Tibial nerve (tissue), 4 donors: ENCODE results near the gene THUMPD3. TPM values are rescaled to one million over a fixed set of nuclear protein-coding genes. Genes with fewer than 3 reads are reported as not detected.

Source experiments
- DNase-seq, 2 donors: peaks; one replicate each; pipeline ENCODE4 v3.0.0-alpha.2; 2019; ENCODE audit warnings: low spot score in 2 of 2
- H3K27ac ChIP-seq, 4 donors: fragments of 200-600 bp; sonication (generic) in 3 of 4; one replicate each; pipeline ENCODE4 v1.5.1; 2017 to 2019; ENCODE audit warnings: mild to moderate bottlenecking in 1 of 4
- H3K27me3 ChIP-seq, 2 donors: fragments of 200-600 bp; sonication (generic) in 1 of 2; one replicate each; pipeline versions ENCODE4 v1.5.1 to v1.6.0; 2017 to 2019
- H3K36me3 ChIP-seq, 3 donors: fragments of 200-600 bp; sonication (generic); one replicate each; pipeline ENCODE4 v1.5.1; 2018 to 2019
- H3K4me1 ChIP-seq, 4 donors: fragments of 200-600 bp; sonication (generic) in 3 of 4; one replicate each; pipeline ENCODE4 v1.5.1; 2017 to 2019
- H3K4me3 ChIP-seq, 4 donors: fragments of 200-600 bp; sonication (generic) in 3 of 4; one replicate each; pipeline ENCODE4 v1.5.1; 2017 to 2019; ENCODE audit warnings: mild to moderate bottlenecking in 1 of 4, moderate library complexity in 1 of 4
- H3K9me3 ChIP-seq, 4 donors: fragments of 200-600 bp; sonication (generic) in 3 of 4; one replicate each; pipeline ENCODE4 v1.5.1; 2017 to 2019
- CTCF ChIP-seq, 5 experiments: fragments of 200-600 bp in 3 of 5; fragments of 450-650 bp in 2 of 5; sonication (generic) in 3 of 5; IDR thresholded peaks; one replicate each; pipeline ENCODE4 v1.5.1; 2016 to 2019; ENCODE audit warnings: antibody characterized with exemption in 5 of 5, mild to moderate bottlenecking in 3 of 5, moderate library complexity in 2 of 5
- EP300 ChIP-seq, 2 donors: sonication (generic); formaldehyde crosslinking; IDR thresholded peaks; one replicate each; pipeline ENCODE4 v1.6.1; 2017; ENCODE audit warnings: antibody characterized with exemption in 2 of 2, mild to moderate bottlenecking in 1 of 2
- POLR2A ChIP-seq, 2 donors: fragments of 450-650 bp; IDR thresholded peaks; one replicate each; pipeline ENCODE4 v1.6.1; 2017; ENCODE audit warnings: antibody characterized with exemption in 2 of 2, mild to moderate bottlenecking in 2 of 2, moderate library complexity in 2 of 2
- WGBS, 2 donors: methylation state at CpG; one replicate each; pipeline ENCODE4 v1.1.5; 2018; 5-methylcytosine and 5-hydroxymethylcytosine counted together
- total RNA-seq, 4 donors: library from RNA; depleted of rRNA; stranded (reverse); fragments of >200 nt; gene quantifications; one replicate each; pipeline ENCODE4 v1.1.0, GENCODE V29; 2016

Gene THUMPD3
- total RNA-seq, 4 donors from 2014 or later = 21.6 to 42.6 (median 30.5) TPM

DNA sequence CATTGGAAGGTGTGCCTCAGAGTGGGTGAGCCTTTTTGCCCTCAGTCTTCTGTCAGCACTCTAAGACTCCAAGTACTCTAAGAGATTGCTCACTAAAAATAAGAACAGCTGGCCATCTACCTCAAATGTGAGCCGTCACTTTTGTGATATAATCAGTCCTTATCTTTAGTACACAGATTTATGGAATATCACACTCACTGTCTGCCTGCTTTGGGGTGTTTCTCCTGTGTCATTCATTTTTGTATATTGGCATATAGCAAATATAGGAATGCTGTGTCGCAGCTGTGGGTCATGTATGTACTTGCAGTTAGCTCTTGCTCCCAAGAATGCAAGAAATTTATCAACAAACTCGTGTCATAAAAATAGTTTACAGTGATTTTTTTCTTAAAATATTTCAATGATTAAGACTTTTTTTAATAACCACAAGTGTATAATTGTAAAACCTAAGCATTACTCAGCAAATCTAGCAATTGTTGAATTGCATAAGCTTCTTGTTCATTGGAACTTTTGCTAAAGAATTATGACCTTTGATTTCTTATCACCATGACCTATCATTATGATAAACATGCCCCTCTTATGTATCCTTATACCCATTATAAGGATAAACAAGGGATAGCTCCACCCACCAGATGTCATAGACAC, 53.4 kb downstream of the THUMPD3 start:
- peaks cover 0 to 6% (median 0%) of the 10 kb centered on the region in 3 donors for H3K36me3 ChIP-seq
- H3K4me1 ChIP-seq = peaks cover 0 to 85% (median 14%) of the 10 kb centered on the region in 4 donors
- 39 to 45% methylated on average over 3 of the region's 3 CpGs for WGBS, 2 donors
- no peaks in the 10 kb centered on the region for H3K27me3 ChIP-seq
- no peak overlapping the region for H3K27ac ChIP-seq
- TF ChIP-seq POLR2A (IDR thresholded peaks at IDR 0.05) = no peak
- TF ChIP-seq EP300 (IDR thresholded peaks at IDR 0.05) = no peak
- TF ChIP-seq CTCF (IDR thresholded peaks at IDR 0.05) = no peak
- no peak for DNase-seq
- H3K9me3 ChIP-seq = no peaks in the 10 kb centered on the region
- H3K4me3 ChIP-seq = no peak overlapping the region

DNA sequence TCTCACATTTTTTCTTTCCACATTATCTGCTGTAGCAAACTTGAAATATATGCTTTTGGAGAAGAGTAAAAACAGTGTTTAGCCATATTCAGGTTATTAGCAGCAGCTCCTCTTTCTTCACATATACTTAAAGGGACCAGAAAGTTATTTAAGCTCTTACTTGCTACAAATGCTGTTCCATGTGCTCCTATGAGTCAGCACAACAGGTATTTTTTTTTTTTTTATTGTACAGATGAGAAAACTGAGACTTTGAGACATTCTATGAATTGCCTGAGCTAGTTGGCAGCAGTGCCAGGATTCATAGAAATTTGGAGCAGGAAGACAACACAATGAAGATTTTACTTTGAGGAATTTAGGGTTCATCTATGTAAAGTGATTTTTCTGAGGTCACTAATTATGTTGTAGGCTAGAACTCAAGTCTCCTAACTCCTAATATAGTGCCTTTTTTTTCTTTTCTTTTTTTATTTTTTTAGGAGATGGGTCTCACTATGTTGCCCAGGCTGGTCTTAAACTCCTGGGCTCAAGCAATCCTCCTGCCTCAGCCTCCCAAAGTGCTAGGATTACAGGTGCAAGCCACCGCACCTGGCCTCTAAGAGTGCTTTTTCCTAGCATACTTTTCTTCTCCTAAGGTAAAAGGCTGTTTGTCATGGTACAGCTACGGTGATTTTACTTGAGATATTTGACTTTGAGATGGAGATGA, 58.1 kb downstream of the THUMPD3 start:
- H3K27me3 ChIP-seq = no peaks in the 10 kb centered on the region
- H3K4me1 ChIP-seq = peaks cover 9 to 87% (median 33%) of the 10 kb centered on the region in 4 donors
- TF ChIP-seq EP300 (IDR thresholded peaks at IDR 0.05) = no peak
- no peak for TF ChIP-seq CTCF (IDR thresholded peaks at IDR 0.05)
- TF ChIP-seq POLR2A (IDR thresholded peaks at IDR 0.05) = no peak
- no peaks in the 10 kb centered on the region for H3K9me3 ChIP-seq
- peak overlapping the region in 2 of 4 donors; percentile 32 to 86 for H3K27ac ChIP-seq
- H3K36me3 ChIP-seq = peaks cover 0 to under 1% (median 0%) of the 10 kb centered on the region in 3 donors
- WGBS, 2 donors = 89 to 94% methylated on average over 2 of the region's 2 CpGs
- DNase-seq = no peak
- no peak overlapping the region for H3K4me3 ChIP-seq

GRCh38 chr3:9422712-9423424, 60.0 kb downstream of the THUMPD3 start:
- peaks cover 9 to 89% (median 33%) of the 10 kb centered on the region in 4 donors for H3K4me1 ChIP-seq
- TF ChIP-seq POLR2A (IDR thresholded peaks at IDR 0.05) = peak in 1 of 2 donors; percentile 42
- TF ChIP-seq CTCF (IDR thresholded peaks at IDR 0.05) = peak; percentile 34 to 52 (median 49)
- TF ChIP-seq EP300 (IDR thresholded peaks at IDR 0.05) = peak; percentile 47 to 96

GRCh38 chr3:9428411-9428810, 65.6 kb downstream of the THUMPD3 start:
- DNase-seq = no peak
- H3K9me3 ChIP-seq = no peaks in the 10 kb centered on the region
- peak overlapping the region in 1 of 4 donors; percentile 65 for H3K27ac ChIP-seq
- H3K36me3 ChIP-seq = peaks cover 0 to 65% (median 33%) of the 10 kb centered on the region in 3 donors
- H3K4me3 ChIP-seq = no peak overlapping the region
- H3K27me3 ChIP-seq = no peaks in the 10 kb centered on the region
- TF ChIP-seq CTCF (IDR thresholded peaks at IDR 0.05) = no peak
- no peak for TF ChIP-seq POLR2A (IDR thresholded peaks at IDR 0.05)
- no peak for TF ChIP-seq EP300 (IDR thresholded peaks at IDR 0.05)
- H3K4me1 ChIP-seq = peaks cover 4 to 44% (median 16%) of the 10 kb centered on the region in 4 donors

More at GRCh38 chr3:9422712-9423424, 60.0 kb downstream of the THUMPD3 start:
- DNase-seq = peak; percentile 70 to 97
- 5 to 7% methylated on average over 5 of the region's 5 CpGs for WGBS, 2 donors
- Histone ChIP-seq H3K36me3 (peaks cover 0 to 16% (median 9%) of the 10 kb centered on the region in 3 donors), H3K4me3 (no peak overlapping the region), H3K27me3 (no peaks in the 10 kb centered on the region), H3K27ac (peak overlapping the region; percentile 38 to 90 (median 78)), H3K9me3 (no peaks in the 10 kb centered on the region)
